NT2/D1 (cell line): ENCODE results near the gene STOX1.

ENCODE experiments used
- DNase-seq: peaks from one replicate; pipeline ENCODE4 v3.0.0-alpha.2; 2011; ENCODE audit warnings: low read depth, low spot score
- H3K27me3 ChIP-seq: 2 replicates; pipeline ENCODE4 v1.6.0; 2011; ENCODE audit warnings: mild to moderate bottlenecking; ENCODE audit not compliant: insufficient read length, insufficient read depth
- H3K36me3 ChIP-seq: 2 replicates; pipeline ENCODE4 v1.6.1; 2011; ENCODE audit warnings: mild to moderate bottlenecking, low read length, mixed read lengths; ENCODE audit not compliant: insufficient read depth, insufficient read length
- H3K4me1 ChIP-seq: 2 replicates; pipeline ENCODE4 v1.5.1; 2011; ENCODE audit not compliant: insufficient read depth, insufficient read length
- H3K4me3 ChIP-seq: 2 replicates; pipeline ENCODE4 v1.5.1; 2011; ENCODE audit warnings: low read depth; ENCODE audit not compliant: insufficient read length
- H3K9ac ChIP-seq: 2 replicates; pipeline ENCODE4 v1.6.0; 2011; ENCODE audit warnings: low read depth; ENCODE audit not compliant: insufficient read length
- H3K9me3 ChIP-seq: 2 replicates; pipeline ENCODE4 v1.5.1; 2011; ENCODE audit warnings: mild to moderate bottlenecking, low read length; ENCODE audit not compliant: insufficient read depth
- SUZ12 ChIP-seq: IDR thresholded peaks from 2 replicates; pipeline ENCODE4 v1.6.1; 2011; ENCODE audit not compliant: insufficient read length, insufficient read depth; ENCODE audit errors: extremely low read depth
- YY1 ChIP-seq: IDR thresholded peaks from 2 replicates; pipeline ENCODE4 v1.6.1; 2011; ENCODE audit not compliant: insufficient read length, insufficient read depth
- ZNF274 ChIP-seq: IDR thresholded peaks from 2 replicates; pipeline ENCODE4 v1.6.1; 2011; ENCODE audit warnings: mild to moderate bottlenecking, low read depth, low read length

Gene STOX1

GRCh38 chr10:68876246-68877138 lies 49.2 kb downstream of the STOX1 start:
- TF ChIP-seq SUZ12, result no peak
- TF ChIP-seq YY1, result no peak
- no peak for TF ChIP-seq ZNF274
- Histone ChIP-seq H3K9me3 (no peaks in the 10 kb centered on the region), H3K4me1 (peaks cover 2% of the 10 kb centered on the region), H3K9ac (no peak overlapping the region), H3K27me3 (no peaks in the 10 kb centered on the region), H3K4me3 (no peak overlapping the region), H3K36me3 (no peaks in the 10 kb centered on the region)
- DNase-seq, result no peak

- Histone ChIP-seq H3K4me1 (peaks cover 2% of the 10 kb centered on the region), H3K9ac (peak overlapping the region; percentile 43), H3K27me3 (no peaks in the 10 kb centered on the region), H3K4me3 (no peak overlapping the region), H3K36me3 (no peaks in the 10 kb centered on the region), H3K9me3 (no peaks in the 10 kb centered on the region)
- no peak for DNase-seq
- no peak for TF ChIP-seq YY1
- TF ChIP-seq ZNF274, result no peak
- TF ChIP-seq SUZ12, result no peak
These were observed 50.3 kb downstream of the STOX1 start for GRCh38 chr10:68877482-68878110.

GRCh38 chr10:68878496-68878895 lies 51.2 kb downstream of the STOX1 start:
- H3K9me3 ChIP-seq, result no peaks in the 10 kb centered on the region
- H3K4me1 ChIP-seq, result peaks cover 2% of the 10 kb centered on the region
- no peaks in the 10 kb centered on the region for H3K36me3 ChIP-seq
- TF ChIP-seq SUZ12 (no peak), ZNF274 (no peak)
- DNase-seq, result no peak
- no peak overlapping the region for H3K4me3 ChIP-seq
- no peak overlapping the region for H3K9ac ChIP-seq
- no peaks in the 10 kb centered on the region for H3K27me3 ChIP-seq

GRCh38 chr10:68879628-68880027 lies 52.3 kb downstream of the STOX1 start:
- TF ChIP-seq ZNF274 (no peak), SUZ12 (no peak)
- no peaks in the 10 kb centered on the region for H3K27me3 ChIP-seq
- no peaks in the 10 kb centered on the region for H3K9me3 ChIP-seq
- H3K4me1 ChIP-seq, result peaks cover 2% of the 10 kb centered on the region
- H3K4me3 ChIP-seq, result no peak overlapping the region
- no peaks in the 10 kb centered on the region for H3K36me3 ChIP-seq
- H3K9ac ChIP-seq, result no peak overlapping the region
- DNase-seq, result no peak

GRCh38 chr10:68880181-68880580 lies 52.9 kb downstream of the STOX1 start:
- no peaks in the 10 kb centered on the region for H3K27me3 ChIP-seq
- no peaks in the 10 kb centered on the region for H3K9me3 ChIP-seq
- H3K4me1 ChIP-seq, result no peaks in the 10 kb centered on the region
- no peaks in the 10 kb centered on the region for H3K36me3 ChIP-seq
- H3K9ac ChIP-seq, result no peak overlapping the region
- H3K4me3 ChIP-seq, result no peak overlapping the region
- no peak for TF ChIP-seq YY1
- TF ChIP-seq ZNF274, result no peak
- no peak for TF ChIP-seq SUZ12
- DNase-seq, result no peak

GRCh38 chr10:68895041-68895440 lies 67.7 kb downstream of the STOX1 start:
- no peak for DNase-seq
- Histone ChIP-seq H3K4me1 (no peaks in the 10 kb centered on the region), H3K36me3 (no peaks in the 10 kb centered on the region), H3K27me3 (no peaks in the 10 kb centered on the region), H3K9ac (no peak overlapping the region), H3K9me3 (no peaks in the 10 kb centered on the region), H3K4me3 (no peak overlapping the region)
- TF ChIP-seq SUZ12, result no peak
- no peak for TF ChIP-seq YY1
- no peak for TF ChIP-seq ZNF274

GRCh38 chr10:68897336-68897741 lies 70.0 kb downstream of the STOX1 start:
- H3K27me3 ChIP-seq, result no peaks in the 10 kb centered on the region
- no peaks in the 10 kb centered on the region for H3K9me3 ChIP-seq
- no peaks in the 10 kb centered on the region for H3K4me1 ChIP-seq
- no peaks in the 10 kb centered on the region for H3K36me3 ChIP-seq
- no peak overlapping the region for H3K4me3 ChIP-seq
- TF ChIP-seq YY1 (no peak), ZNF274 (no peak), SUZ12 (no peak)
- no peak overlapping the region for H3K9ac ChIP-seq
- peak; percentile 64 for DNase-seq
